ENCODE measurements around the gene MEIOC.
"Not testable (repeated sequence)": the region's sequence is repeated elsewhere in the genome, so short reads cannot be mapped to it uniquely, and the experiment has no call there.

Gene MEIOC

GRCh38 chr17:44655983-44656710, at the start of gene MEIOC:
MEIOC (plus strand) TSS chr17:44656468; CDS start chr17:44656614, 146 bp downstream.
- peak; percentile 1 for DNase-seq (ENCODE audit: low read depth)

GRCh38 chr17:44606658-44607057, 49.6 kb upstream of the MEIOC start:
- DNase-seq (ENCODE audit: low read depth): no peak

GRCh38 chr17:44607836-44608690, 48.2 kb upstream of the MEIOC start:
- no peak for DNase-seq (ENCODE audit: low read depth)

GRCh38 chr17:44608727-44609435, 47.4 kb upstream of the MEIOC start:
- DNase-seq (ENCODE audit: low read depth): no peak

GRCh38 chr17:44610331-44610730, 45.9 kb upstream of the MEIOC start:
- no peak for DNase-seq (ENCODE audit: low read depth)

GRCh38 chr17:44610871-44611270, 45.4 kb upstream of the MEIOC start:
- no peak for DNase-seq (ENCODE audit: low read depth)

- no peak for DNase-seq (ENCODE audit: low read depth)
Measured at GRCh38 chr17:44614862-44615261, 41.4 kb upstream of the MEIOC start.

GRCh38 chr17:44618652-44619051, 37.6 kb upstream of the MEIOC start:
- not testable (repeated sequence) for DNase-seq (ENCODE audit: low read depth)

GRCh38 chr17:44623070-44623725, 33.1 kb upstream of the MEIOC start:
- DNase-seq (ENCODE audit: low read depth): no peak

GRCh38 chr17:44627513-44628242, 28.6 kb upstream of the MEIOC start:
- no peak for DNase-seq (ENCODE audit: low read depth)

- DNase-seq (ENCODE audit: low read depth): no peak
Measured at GRCh38 chr17:44628243-44629188, 27.8 kb upstream of the MEIOC start.

- DNase-seq (ENCODE audit: low read depth): no peak
Measured at GRCh38 chr17:44629314-44629713, 27.0 kb upstream of the MEIOC start.

GRCh38 chr17:44630703-44631102, 25.6 kb upstream of the MEIOC start:
- DNase-seq (ENCODE audit: low read depth): no peak

GRCh38 chr17:44633998-44634397, 22.3 kb upstream of the MEIOC start:
- DNase-seq (ENCODE audit: low read depth): no peak

- DNase-seq (ENCODE audit: low read depth): not testable (repeated sequence)
Measured at GRCh38 chr17:44634401-44634800, 21.9 kb upstream of the MEIOC start.

- no peak for DNase-seq (ENCODE audit: low read depth)
Measured at GRCh38 chr17:44636562-44636961, 19.7 kb upstream of the MEIOC start.

GRCh38 chr17:44637066-44637465, 19.2 kb upstream of the MEIOC start:
- no peak for DNase-seq (ENCODE audit: low read depth)

GRCh38 chr17:44642834-44643233, 13.4 kb upstream of the MEIOC start:
- no peak for DNase-seq (ENCODE audit: low read depth)

- no peak for DNase-seq (ENCODE audit: low read depth)
Measured at GRCh38 chr17:44645341-44645740, 10.9 kb upstream of the MEIOC start.

GRCh38 chr17:44646280-44646679, 10.0 kb upstream of the MEIOC start:
- no peak for DNase-seq (ENCODE audit: low read depth)
